GM19035 (cell line): ENCODE data around the gene GSTM5.
"Not testable (repeated sequence)": the region's sequence is repeated elsewhere in the genome, so short reads cannot be mapped to it uniquely, and the experiment has no call there.

ENCODE experiments used
- ATAC-seq: cut with Tn5 transposase; IDR thresholded peaks from one replicate; pipeline ENCODE4 v1.9.1; 2021; ENCODE audit not compliant: unreplicated experiment

Gene GSTM5

GRCh38 chr1:109695138-109695537 lies 16.9 kb upstream of the GSTM5 start:
- ATAC-seq = not testable (repeated sequence)

GRCh38 chr1:109697066-109697465 lies 15.0 kb upstream of the GSTM5 start:
- ATAC-seq = no peak

- not testable (repeated sequence) for ATAC-seq
Observed at GRCh38 chr1:109697861-109698260, 14.2 kb upstream of the GSTM5 start.

- ATAC-seq = not testable (repeated sequence)
Observed at GRCh38 chr1:109702940-109703339, 9.1 kb upstream of the GSTM5 start.

GRCh38 chr1:109704173-109704572 lies 7.9 kb upstream of the GSTM5 start:
- no peak for ATAC-seq

GRCh38 chr1:109705411-109705810 lies 6.6 kb upstream of the GSTM5 start:
- no peak for ATAC-seq

- ATAC-seq = not testable (repeated sequence)
Observed at GRCh38 chr1:109708949-109709348, 3.1 kb upstream of the GSTM5 start.

GRCh38 chr1:109709822-109710221 lies 2.2 kb upstream of the GSTM5 start:
- ATAC-seq = not testable (repeated sequence)

GRCh38 chr1:109712321-109712864 lies 342 bp downstream of the GSTM5 start:
- no peak for ATAC-seq

GRCh38 chr1:109713636-109714035 lies 1.6 kb downstream of the GSTM5 start:
- ATAC-seq = no peak

- no peak for ATAC-seq
Observed at GRCh38 chr1:109714661-109715372, 2.8 kb downstream of the GSTM5 start.

GRCh38 chr1:109716121-109716520 lies 4.1 kb downstream of the GSTM5 start:
- ATAC-seq = no peak

- ATAC-seq = no peak
Observed at GRCh38 chr1:109716570-109717090, 4.6 kb downstream of the GSTM5 start.

- ATAC-seq = no peak
Observed at GRCh38 chr1:109717729-109718128, 5.7 kb downstream of the GSTM5 start.

- ATAC-seq = no peak
Observed at GRCh38 chr1:109718495-109718894, 6.4 kb downstream of the GSTM5 start.

GRCh38 chr1:109719337-109719837 lies 7.3 kb downstream of the GSTM5 start:
- ATAC-seq = no peak

GRCh38 chr1:109721042-109721441 lies 9.0 kb downstream of the GSTM5 start:
- no peak for ATAC-seq

GRCh38 chr1:109721971-109722370 lies 9.9 kb downstream of the GSTM5 start:
- no peak for ATAC-seq

- no peak for ATAC-seq
Observed at GRCh38 chr1:109722908-109723691, 11.0 kb downstream of the GSTM5 start.

- no peak for ATAC-seq
Observed at GRCh38 chr1:109724933-109725332, 12.9 kb downstream of the GSTM5 start.

GRCh38 chr1:109725510-109725909 lies 13.5 kb downstream of the GSTM5 start:
- no peak for ATAC-seq

- no peak for ATAC-seq
Observed at GRCh38 chr1:109726007-109726406, 14.0 kb downstream of the GSTM5 start.
